Uterus (tissue), 2 donors: ENCODE results near the gene GALNT1.

ENCODE experiments used
- POLR2A ChIP-seq, 2 donors: fragments of 450-650 bp; IDR thresholded peaks; one replicate each; pipeline ENCODE4 v1.6.1; 2016; ENCODE audit warnings: antibody characterized with exemption in 2 of 2, mild to moderate bottlenecking in 1 of 2, moderate library complexity in 1 of 2
- TF ChIP-seq, protein P1 (sequence below), 4 experiments: fragments of 200-600 bp in 2 of 4; fragments of 450-650 bp in 2 of 4; sonication (generic) in 2 of 4; IDR thresholded peaks; one replicate each; pipeline ENCODE4 v1.5.1; 2016 to 2019; ENCODE audit warnings: antibody characterized with exemption in 4 of 4, mild to moderate bottlenecking in 2 of 4, moderate library complexity in 1 of 4

DNA sequence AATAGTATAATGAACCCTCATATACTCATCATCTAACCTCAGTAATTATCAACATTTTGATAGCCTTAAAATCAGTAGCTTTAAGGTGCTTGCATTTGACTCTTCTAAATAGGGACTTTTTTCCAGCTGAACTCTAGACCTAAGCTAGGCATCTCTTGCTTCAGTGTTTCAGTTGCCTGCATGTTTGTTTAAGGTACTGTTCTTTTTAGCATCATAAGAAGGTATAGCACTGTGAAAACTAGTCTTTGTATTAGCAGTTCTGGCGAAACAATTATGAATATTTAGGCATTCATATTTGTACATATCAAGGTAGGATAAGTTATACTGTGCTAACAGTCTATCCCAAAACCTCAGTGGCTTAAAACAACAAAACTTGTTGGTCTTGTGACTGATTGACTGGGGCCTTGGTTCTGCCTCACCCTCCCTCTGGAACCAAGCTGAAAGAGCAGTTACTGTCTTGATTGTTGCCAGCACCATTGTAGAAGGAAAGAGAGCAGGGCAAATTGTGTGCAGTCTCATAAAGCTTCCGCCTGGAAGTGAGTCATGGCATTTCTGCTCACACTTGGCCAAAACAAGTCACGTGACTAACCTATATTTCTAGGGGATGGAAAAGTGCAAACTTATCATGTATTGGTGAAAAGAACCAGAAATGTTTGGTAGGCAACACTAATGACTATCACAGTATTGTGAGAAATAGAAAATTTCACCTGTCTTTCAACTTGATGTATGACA lies 24.3 kb downstream of the GALNT1 start:
- no peak for TF ChIP-seq POLR2A (IDR thresholded peaks at IDR 0.05)
- TF ChIP-seq, protein P1, sequence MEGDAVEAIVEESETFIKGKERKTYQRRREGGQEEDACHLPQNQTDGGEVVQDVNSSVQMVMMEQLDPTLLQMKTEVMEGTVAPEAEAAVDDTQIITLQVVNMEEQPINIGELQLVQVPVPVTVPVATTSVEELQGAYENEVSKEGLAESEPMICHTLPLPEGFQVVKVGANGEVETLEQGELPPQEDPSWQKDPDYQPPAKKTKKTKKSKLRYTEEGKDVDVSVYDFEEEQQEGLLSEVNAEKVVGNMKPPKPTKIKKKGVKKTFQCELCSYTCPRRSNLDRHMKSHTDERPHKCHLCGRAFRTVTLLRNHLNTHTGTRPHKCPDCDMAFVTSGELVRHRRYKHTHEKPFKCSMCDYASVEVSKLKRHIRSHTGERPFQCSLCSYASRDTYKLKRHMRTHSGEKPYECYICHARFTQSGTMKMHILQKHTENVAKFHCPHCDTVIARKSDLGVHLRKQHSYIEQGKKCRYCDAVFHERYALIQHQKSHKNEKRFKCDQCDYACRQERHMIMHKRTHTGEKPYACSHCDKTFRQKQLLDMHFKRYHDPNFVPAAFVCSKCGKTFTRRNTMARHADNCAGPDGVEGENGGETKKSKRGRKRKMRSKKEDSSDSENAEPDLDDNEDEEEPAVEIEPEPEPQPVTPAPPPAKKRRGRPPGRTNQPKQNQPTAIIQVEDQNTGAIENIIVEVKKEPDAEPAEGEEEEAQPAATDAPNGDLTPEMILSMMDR (IDR thresholded peaks at IDR 0.05), result no peak
